Central memory CD4-positive, alpha-beta T cell (primary cell): ENCODE measurements around the gene HOXC5.
"Not testable (repeated sequence)": the region's sequence is repeated elsewhere in the genome, so short reads cannot be mapped to it uniquely, and the experiment has no call there.

Experiments used
- DNase-seq: peaks from one replicate; pipeline ENCODE4 v3.0.0; 2022

The HOXC5 gene

DNA sequence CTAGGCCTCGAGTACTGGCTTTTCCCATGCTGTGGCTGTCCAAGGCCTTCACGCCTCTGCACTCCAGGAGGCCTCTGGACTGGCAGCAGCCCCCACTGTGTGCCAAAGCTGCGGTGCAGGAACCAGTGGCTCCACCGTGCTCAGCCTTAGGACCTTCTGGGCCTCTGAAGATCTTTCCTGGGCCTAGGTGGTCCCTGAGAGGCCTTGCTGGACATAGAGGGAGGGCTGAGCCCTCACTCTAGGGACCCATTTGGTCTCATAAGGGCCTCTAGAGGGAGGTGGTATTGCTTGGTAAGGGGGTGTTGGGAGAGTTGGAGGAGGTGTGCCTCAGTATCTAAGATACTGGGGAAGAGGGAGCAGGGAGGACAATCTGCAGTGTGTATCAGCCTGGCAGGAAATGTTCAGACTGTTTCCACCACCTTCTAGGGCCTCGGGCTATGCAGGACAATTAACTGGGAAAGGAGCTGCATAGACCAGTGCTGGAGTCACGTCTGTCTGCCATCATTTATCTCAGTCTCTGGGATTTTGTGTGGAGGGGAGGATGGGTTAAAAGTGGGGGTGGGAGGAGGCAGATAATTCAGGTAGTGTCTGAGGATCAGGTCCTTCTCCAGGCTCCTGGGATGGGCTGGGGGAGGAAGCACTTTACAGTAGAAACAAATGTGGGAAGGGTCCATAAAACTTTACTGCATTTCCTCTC is 2.9 kb downstream of the HOXC5 start:
- no peak for DNase-seq

DNA sequence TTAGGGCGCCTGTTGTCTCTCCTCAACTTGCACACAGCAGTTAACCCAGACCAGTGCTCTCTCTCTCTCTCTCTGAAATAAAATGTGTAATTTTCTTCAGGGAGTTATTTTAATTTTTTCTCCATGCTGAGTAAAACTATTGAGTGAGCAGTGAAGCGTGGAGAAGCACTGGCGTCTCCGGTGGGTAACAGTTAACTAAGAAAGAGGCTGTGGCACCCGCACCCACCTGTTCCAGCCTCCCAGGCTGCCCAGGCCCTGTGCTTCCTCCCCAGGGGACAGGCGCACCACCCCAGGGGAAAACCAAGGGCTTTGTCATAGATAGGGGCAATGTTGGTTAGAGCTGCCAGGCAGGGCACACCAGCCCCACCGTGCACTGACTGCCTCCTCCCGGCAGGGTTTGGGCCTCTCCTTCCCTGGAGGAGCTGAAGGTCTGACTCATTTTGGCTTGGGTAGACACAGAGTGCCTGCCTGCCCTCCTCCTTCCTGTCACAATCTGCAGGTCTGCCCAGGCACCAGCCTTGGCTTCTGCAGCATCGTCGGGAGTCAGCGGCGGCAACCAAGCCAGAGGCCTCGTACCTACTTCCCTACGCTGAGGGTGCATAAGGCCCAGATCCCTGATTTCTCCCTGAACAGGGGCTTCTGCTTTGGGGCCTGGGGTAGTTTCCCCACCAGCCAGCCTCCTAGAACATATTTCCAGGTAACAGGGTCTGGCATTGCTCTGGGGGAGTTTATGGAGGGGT is 3.9 kb downstream of the HOXC5 start:
- no peak for DNase-seq

DNA sequence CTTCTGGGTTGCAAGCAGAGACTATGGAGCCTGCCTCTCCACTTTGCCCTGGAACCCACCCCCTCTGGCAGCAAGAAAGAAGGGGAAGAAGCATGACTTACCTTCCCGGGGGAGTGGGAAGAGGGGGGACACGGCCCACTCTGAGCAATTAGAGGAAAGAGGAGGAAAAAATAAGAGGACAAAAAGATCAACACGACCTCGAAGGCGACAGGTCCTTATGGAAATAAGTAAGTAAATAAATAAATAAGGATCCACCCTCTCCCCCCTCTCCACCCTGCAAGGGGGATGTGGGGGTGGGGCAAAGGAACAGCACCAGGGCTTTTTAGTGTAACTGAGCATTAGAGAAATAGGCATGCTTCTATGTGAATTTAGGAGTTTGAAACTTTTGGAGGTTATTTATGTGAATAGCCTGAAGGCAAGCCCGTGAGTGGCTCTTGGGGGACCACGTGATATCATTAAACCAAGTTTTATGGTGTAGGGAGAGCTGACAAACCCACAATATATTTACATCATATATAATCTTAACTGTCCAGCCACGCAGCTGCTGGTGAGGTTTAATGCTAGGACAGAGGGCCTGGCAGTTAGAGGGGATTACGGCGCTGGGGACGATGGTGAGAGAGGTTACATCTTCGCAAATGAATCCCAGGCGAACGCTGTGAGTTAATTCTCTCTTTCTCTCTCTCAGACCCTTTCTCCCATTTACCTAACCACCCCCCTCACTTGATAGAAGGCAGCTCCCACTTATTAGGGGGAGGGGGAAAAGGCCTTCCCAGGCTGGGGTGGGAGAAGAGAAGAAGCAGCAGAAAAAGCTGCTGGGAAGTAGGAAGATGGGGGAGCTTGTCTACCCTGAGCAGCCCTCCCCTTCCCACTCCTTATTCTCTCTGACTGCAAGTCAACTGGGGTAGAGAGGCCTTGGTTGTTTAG is 4.8 kb downstream of the HOXC5 start:
- no peak for DNase-seq

DNA sequence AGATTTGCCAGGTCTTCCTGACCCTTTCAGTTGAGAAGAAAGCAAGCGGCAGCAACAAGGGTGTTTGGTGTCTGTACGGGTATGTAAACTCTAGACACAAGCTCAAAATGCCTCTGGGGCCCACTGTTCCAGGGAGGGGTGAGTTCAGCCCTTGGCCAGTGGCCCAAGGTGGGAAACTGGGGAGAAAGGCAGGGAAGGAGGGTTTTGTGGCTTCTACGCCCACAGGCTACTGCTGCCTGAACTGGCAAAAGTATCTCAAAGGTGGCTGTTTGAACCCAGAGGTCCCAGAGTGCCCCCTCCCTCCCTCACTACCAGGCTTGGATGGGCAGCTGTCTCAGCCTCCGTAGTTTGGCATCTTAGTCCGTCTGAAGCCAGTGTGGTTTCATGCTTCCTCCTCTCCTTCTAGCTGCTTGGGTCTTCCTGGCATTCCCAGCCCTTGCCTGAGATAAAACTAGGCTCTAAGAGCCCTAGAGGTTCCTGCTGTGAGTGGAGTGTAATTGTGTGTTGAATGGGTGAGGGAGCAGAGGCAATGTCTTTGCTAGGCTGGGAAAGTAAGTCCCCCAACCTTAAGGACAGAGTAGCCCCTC is 5.5 kb downstream of the HOXC5 start:
- no peak for DNase-seq

DNA sequence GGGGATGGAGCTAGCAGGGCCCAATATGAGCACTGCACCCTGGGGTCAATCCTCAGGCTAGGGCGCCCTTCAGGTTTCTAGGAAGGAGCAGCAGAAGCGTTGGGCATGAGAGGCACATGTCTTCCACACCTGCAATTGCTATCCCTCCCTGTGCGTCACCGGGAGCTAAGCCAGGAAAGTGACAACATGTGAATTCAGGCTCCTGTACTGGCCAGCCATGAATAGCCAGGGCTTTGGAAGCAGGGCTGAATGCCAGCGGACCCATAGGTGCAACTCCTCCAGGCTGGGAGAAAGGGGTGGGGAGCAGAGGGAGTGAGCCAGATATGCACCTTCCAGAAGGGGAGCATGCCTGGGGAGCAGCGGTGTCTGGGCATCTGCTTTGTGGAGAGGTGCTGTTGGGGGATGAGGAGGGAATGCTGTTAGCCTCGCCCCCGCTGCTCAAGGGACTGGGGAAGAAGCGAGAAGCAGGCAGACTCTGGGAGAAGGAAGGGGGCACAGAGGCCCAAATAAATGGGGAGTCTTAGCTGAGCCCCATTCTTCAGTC is 6.1 kb downstream of the HOXC5 start:
- DNase-seq, result no peak

DNA sequence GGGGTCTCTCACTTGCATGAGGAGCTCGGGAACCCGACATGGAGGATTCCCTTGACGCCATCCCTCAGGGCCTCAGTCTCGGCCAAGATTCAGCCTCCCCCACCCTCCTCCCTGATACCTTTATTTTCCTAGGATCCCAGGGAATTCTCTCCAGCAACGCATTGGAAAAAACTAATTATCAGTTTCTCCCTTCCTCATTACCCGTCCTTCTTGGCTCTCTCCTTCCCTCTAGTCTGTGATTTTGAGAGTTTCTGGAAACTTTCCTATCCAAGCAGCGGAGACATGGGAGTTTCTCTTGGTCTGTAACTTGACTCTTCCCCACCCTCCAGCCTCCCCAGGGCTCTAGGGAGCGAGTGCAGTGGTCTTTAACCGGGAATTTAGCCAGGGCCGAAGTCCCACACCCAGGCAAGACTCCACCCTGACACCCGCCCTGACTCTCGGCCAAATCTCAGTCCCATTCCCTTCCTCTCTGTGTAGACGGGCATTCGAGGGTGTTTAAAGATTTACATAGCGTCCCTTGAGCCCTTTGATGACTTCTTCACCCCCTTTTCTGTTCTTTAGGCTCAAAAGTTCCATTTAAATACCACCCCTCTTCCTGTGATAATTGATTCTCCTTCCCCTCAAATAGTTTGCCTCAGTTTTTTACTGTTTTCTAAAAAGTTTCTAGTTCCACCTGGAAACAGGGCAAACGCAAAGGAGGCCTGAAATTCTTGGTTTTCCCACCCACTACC is 6.7 kb downstream of the HOXC5 start:
- DNase-seq, result no peak

DNA sequence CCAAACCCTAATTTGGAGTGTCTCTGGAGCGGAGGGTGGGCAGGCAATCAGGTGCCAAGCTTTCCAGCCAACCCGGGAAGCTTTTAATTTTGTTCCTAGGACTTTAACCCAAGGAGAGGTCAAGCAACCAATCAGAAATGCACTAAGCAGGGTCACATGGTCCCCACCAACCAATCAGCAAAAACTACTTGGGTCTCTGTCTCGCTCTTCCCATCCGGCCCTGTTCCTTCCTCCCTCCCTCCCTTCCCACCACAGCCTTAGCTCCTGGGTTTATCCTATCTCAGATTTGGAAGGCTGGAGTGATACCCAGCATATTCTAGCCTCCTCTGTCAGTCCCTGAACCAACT is 7.3 kb downstream of the HOXC5 start:
- DNase-seq, result no peak

DNA sequence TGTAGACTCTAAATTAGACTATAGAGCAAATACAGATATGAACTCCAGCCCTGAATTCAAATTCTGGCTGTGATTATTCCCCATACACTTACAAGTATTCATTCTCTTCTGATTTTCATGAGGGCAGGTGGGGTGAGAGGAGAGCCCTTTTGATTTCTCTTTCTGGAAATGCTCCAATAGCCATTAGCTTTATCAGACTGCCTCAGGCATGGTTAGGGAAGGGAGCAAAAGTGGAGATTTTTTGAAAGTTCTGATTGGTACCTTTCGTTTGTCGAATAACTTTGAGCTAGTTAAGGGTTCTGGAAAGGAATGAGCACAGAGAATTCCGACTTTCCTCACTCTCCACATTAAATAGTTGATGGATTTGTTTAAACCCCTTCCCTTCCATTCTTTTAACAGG is 7.8 kb downstream of the HOXC5 start:
- no peak for DNase-seq

DNA sequence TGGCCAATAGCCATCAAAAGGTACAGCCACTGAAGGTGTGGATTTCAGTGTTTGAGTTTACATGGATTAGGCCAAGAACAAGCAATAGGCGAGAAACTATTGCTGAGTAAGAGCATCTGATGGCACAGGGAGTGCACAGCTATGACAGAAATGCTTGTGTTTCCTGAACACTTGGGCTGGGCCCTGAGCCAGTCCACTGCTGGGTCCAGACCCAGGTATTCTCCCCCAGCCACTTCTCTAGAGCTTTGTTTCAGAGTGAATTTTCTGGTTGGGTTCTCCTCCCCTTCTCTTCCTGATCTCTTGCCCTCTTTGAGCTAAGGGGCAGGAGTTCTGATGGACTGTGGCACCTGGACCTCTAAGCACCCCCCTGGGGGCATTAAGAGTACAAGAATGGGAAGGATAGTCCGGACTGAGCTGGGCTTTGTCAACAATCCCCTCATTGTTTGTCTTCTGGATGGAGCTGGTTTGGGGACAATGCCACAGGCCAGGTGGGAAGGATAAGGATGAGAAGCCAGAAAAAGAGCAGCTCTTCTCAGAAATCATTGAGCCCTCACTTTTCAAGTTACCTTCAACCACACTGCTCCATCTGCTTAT is 8.3 kb downstream of the HOXC5 start:
- DNase-seq, result no peak

DNA sequence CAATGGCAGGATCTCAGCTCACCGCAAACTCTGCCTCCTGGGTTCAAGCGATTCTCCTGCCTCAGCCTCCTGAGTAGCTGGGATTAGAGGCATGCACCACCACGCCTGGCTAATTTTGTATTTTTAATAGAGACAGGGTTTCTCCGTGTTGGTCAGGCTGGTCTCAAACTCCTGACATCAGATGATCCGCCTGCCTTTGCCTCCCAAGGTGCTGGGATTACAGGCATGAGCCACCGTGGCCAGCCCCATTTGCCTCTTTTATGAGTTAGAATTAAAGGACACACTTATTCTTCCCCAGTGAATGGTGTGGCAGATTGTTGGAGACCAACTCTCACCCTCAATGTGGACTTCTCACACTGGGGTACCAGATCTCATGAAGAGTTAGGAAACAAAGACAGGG is 9.2 kb downstream of the HOXC5 start:
- not testable (repeated sequence) for DNase-seq

DNA sequence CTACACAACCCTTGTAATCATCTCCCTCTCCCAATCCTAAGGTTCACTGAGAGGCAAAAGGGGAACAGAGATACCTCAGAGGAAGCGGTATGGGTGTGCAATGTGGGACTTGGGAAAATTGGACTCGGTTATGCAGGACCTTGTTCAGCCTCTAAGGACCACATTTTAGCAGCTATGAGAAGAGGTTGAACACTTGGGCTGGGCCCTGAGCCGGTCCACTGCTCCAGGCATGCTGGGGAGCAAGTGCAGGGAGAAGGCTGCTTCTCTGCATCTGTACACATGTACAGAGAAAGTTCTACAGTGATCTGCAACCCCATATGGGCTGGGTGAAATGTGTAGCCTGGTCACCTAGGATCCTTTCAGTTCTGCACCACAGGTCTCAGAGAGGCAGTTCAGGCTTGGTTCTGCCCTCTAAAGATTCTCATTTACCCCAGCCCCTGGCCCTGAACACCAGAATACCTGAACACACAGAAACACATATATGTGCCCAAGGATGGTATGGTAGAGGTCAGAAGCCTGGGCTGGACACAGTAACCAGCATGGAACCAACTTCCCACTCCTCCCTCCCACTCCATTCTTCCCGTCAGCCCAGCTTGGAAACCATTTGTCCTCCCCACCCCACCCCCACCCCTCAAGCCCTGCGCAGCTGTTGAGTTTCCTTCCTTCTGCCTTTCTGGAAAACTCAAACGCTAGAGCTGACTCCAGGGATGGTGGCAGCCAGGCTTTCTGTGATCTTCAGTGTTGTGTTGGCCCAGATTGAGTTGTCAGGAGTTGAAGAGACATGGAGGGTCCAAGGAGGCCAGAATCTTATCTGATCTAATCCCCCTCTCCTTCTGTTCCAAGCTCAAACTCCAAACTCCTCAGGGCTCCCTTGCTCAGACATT is 10.4 kb downstream of the HOXC5 start:
- DNase-seq, result no peak

DNA sequence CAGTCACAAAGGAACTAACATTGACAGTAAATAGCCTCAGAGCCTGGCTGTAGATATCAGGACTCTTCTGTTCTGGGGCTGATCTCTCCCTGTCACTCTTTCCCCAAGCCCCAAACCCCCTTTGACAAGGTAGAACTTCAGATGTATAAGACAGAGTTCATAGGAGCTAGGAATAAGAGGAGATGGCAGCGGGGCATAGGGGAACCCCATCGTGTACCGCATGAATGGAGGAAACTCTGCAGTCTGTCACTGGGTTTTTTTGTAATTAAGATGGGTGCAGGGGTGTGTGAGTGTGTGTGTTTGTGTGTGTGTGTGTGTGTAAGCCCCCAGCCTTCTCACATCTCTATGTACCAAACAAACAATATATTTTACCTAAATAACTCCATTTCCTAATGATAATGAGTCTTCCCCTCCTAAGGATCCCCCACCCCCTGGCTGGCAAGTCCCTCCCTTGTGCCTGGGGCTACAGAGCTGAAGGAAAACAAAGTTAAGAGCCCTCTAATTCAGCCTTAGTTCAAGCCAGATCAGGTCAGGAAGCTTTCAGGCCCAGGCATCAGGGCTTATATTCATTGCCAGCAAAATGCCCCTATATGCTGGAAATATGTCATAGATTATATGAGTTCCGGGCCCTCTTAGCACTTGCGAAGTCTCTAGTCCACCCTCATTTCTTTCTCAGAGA is 11.7 kb downstream of the HOXC5 start:
- DNase-seq, result no peak

DNA sequence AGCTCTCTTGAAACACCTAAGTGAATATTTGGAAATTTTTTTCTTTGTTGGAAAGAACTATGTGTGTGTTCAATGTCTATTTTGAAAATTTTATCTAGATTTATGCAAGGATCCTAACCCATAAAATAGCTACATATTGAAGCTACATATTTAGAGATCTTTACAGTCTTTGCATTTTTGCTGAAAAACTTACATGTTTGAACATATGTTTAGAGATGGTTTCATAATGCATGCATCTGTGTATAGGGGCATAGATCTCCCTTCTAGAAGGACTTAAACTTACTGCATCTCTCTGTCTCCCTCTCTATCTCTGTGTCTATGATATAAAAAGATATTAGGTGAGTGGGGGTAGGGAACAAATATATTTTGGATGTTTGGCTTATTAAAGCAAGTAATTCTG is 12.6 kb downstream of the HOXC5 start:
- DNase-seq, result no peak

DNA sequence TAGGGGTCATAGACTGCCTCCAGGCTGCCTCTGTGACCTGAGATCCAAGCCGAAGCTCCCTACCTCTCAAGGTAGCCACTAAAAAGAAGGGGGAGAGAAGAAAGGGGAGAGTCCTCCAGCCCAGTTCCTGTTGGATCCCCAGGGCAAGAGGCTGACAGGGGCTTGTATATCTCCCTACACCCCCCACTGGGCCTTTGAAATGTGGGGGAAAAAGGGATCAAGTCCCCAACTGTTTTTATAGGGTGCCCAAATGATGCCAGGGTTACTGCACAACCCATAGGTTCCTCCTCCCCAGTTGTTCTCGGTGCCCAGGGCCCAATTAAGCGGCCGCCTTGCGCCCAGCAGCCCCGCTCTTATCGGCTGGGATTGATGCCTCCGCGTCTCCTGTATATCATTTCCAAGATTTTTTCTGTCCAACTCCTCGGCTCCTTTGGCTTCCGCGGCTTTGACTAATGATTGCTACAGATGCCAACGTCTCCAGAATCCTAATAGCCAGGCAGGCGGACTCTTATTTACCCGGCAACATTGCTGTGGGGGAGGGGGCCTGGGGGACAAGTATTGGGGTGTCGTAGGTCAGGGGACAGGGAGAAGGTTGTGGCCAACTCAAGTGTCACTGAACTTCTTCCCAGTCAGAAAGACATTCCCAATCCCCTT is 13.1 kb downstream of the HOXC5 start:
- DNase-seq, result no peak

DNA sequence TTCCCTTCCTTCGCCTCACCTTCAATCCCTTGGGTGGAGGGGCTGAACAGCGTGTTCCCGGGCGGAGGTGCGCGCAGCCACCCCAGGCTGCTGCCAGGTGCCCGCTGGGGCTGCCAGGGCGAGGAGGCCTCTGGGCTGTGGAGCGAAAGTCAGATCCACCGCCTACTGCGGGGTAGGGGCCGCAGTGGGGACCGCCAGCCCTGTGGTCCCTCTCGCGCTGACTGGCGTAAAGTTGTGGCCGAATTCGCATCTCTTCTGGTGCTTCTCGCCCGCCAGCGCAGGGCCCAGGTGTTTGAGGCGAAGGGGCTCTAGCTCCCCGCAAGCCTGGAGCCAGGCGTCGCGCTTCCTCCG is 13.9 kb downstream of the HOXC5 start:
- no peak for DNase-seq

DNA sequence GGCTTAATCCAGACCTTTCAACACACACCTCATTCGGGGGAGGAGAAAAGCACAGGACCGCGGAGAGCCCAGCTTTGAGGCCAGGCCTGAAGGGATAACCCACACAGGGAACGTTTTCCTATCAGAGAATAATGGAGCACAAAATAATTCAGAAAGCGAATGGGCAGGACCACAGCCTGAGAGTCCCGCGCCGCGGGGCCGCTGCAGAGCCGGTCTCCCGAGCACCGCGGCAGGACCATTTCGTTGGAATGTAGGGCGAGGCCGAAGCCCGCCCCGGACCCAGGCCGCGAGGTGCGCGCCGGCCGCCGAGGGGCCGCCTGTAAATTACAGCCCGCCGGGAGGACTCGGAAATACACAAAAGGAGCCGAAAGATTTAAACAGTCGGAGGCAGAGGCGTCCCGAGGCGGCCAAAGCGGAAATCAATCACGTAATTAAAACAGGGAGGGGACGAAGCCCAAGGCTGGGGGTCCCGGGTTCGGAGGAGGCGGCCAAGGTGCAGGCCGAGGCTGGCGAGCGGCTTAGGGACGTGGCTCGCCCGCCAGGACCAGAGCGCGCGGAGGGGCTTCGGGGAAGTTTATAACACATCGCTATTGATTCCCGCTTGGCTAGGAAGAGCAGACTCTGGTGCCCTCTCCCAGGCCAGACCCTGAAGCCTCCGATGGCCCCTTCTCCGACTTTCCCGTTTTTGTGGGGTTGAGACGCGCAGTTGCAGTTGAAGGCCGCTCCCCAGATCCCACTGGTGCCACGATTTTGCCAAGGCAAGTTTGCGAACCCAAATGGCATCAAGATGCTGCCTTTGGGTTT is 14.5 kb downstream of the HOXC5 start:
- DNase-seq, result no peak

DNA sequence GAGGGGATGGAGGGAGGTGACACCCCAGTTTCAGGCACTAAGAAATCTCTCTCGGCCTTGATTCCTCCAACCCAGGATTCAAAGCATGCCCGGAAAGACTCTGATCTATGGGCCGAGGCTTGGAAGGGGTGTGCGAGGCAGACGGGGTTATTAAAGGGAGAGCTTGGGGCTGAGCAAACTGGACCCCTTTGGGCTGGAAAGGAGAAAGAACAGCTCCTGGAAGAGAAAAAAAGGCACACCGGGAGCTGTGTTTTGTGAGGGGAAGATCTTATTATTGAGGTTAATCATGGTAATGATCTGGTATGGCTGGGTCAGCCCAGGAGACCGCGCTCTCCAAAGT is 15.1 kb downstream of the HOXC5 start:
- DNase-seq, result no peak

DNA sequence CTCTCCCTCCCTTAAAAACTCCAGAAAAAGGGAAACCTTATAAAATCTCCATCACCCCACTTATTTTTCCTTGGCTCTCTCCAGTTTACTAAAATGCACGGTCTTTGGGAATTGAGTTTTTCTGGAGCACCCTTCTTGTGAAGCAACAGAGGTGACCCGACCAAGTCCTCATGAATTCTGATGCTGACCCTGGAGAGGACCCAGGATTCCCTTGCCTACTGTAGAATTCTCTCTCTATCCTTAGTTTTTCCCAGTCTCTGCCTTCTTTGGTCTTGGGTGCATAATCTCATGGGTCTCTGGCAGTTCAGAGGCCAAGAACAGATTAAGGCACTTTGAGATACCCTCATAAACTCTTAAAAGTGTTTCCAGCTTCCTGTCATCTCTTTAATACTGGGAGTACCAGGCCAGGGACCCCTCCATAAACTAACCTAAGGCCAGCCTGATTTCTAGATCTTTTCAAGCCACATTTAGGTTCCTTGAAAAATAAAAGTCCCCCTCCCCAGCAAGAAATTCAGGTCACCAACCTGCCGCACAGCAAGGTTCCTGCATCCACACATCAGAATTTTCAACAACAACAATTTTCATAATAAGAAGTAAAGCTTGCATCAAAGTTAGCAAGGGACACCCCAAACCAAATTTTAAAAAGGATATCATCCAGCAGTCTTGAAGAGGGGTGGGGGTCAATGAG is 15.7 kb downstream of the HOXC5 start:
- no peak for DNase-seq
